Activated effector memory CD4-positive, alpha-beta T cell treated with Interleukin-2 at 50 U/mL for 16 hours (primary cell): ENCODE data around the gene GPA33.
A peak's percentile ranks its signal among the peaks of the same experiment; 100 is the strongest.

Experiments
- DNase-seq: peaks from one replicate; pipeline ENCODE4 v3.0.0-alpha.2; 2020

GPA33 gene

GRCh38 chr1:167090314-167090942 lies at the start of gene GPA33:
Gene GPA33, minus strand, starts transcription at chr1:167090377. Its CDS starts 90 bp downstream, at chr1:167090287.
- no peak for DNase-seq

DNA sequence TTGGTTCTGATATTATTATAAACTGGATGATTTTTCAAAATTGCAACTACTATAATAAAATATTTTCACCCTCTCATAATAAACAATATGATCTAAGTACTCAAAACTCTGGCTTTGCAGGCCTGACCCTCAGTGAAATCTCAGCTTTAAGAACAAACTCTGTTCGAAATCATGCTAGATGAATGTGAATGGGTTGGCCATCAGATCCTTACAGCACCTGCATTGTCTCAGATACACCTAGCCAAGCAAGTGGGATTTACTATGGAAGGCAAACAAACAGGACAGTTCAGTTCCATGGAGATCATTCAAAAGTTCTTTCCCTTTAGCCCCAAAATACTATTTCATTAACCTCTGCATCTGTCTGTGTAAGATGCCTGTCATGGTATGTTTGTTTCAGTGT lies 48.5 kb upstream of the GPA33 start:
- no peak for DNase-seq

DNA sequence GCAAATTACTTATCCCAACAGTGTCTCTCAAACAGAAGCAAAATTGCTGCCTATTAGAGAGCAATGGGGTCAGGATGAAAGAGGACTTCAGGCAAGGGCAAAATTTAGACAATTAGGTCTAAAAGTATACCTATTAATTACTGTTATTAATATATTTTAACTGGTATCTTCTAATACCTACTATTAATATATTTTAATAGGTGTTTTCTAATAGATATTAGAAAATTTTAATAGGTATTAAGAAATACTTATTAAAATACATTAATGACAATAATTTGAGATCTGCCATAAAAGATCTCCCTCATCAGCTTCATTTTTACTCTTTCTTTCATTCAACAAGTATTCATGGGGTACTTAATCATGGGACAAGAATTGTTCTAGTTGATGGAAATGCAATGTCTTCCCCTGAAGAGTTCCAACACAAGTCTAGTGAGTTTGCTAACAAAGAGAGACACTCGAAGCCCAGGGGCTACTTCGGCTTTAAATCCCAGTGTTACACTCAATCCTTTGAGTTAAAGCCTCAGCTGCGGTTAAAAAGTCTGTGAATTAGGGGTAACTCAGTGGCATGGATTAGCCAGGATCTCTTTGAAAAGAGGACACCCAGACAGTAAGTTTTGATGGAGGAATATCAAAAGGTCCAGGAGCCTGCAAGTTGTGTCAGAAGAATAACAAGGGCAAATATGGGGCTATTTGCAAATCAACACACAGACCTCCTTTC lies 47.8 kb upstream of the GPA33 start:
- no peak for DNase-seq

GRCh38 chr1:167137332-167137781 lies 47.2 kb upstream of the GPA33 start:
- DNase-seq: no peak

- DNase-seq: no peak
These were observed 46.6 kb upstream of the GPA33 start for GRCh38 chr1:167136806-167137205.

DNA sequence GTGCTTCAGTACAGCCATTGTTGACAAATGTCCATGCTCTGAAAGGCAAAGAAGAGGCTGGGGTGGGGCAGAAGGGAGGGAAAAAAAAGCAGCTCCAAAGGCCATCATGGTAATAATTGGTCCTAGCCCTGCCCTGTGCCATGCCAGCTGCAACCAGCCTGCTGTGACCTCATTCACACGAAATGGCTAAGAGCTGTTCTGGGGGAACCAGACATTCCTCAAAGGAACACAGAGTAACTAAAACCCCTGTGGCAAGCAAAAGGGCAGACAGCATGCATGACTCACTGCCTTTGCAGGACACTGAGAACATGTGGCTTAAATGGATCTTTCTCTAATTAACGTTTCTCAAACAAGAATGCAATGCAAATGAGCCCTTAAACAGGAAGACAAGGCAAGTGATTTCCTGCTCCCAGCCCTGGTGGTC lies 46.0 kb upstream of the GPA33 start:
- no peak for DNase-seq

DNA sequence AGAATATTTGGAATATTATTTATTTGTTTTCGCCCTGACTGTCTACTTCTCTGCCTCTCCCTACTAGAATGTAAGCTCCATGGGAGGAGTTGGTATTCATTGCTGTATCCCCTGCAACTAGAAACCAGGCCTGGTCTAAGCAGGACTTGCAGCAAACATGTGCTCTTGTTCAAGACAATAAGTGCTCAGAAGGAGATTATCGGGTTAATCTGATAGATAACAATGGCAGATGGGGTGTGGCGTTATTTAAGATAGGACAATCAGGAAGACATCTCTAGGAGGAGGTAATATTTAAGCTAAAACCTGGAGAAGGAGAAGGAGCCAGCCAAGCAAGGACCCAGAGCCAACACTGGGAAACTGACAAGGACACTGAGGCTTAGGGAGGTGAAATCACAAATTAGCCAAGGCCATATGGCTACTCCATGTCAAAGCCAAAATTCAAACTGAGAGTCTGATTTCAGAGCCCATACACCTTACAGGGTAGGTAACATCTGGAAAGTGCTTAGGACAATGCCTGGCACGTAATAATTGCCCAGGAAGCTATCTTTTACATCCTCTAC lies 45.2 kb upstream of the GPA33 start:
- no peak for DNase-seq

DNA sequence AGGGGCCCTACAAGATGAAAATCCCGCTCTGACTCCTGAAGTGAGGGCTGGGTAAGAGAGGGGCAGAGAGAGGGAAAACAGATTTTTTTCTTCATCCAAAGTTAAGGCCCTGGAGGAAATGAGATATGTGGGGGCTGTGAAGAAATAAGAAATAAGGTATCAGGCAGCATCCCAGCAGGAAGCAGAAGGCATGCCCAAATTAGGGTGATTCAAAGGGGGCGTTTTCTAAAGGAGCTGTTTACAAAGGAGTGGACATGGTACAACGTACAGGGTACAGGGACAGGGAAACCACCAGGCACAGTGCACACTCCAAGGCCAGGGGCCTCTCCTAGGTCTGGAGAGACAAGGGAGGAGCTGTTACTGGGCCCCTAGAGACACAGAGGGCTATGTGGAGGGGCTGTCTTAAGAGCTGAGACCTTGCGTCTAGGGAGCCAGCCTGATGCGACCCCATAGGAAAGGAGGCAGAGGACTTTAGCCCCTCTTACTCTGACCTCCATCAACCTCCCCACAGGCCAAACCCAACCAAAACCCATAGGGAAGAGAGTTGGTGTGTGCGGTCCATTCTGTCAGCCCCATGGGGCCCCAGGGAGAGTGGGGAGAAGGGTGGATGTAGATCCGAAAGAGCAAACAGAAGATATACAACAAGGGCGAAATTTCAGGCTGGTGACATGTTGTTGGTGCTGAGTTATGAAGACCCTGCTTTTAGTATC lies 42.3 kb upstream of the GPA33 start:
- no peak for DNase-seq

DNA sequence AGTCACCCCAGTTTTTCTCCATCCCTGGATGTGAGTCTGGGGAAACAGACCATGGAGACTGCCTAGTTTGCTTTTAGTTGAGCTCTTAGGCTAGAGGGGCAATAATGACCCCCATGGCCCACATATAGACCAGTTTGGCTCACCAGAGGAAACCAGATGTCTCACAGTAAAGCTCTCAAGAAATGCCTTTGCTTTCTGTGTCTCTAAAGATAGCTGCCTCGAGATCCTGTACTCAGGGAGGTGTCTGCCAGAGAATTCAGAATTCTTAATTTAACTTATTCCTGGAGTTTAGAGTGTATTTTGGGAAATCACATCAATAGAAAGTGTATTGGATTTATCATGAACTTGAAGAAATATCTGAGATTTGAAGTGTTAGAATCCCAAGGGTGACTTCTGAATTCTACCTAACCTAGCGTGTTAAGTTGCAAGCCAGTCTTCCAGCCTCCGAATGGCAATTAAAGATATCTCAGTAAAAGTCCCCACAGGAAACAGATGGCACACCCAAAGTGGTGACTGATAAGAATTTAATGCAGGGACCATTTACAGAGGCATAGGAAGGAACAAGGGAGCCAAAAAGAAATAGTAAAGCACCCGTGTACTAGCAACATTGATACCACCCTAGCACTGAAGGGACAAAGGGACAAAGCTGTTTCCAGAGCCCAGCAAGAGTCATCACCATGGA lies 40.8 kb upstream of the GPA33 start:
- DNase-seq: no peak

- DNase-seq: no peak
These were observed 38.4 kb upstream of the GPA33 start for GRCh38 chr1:167128261-167129227.

DNA sequence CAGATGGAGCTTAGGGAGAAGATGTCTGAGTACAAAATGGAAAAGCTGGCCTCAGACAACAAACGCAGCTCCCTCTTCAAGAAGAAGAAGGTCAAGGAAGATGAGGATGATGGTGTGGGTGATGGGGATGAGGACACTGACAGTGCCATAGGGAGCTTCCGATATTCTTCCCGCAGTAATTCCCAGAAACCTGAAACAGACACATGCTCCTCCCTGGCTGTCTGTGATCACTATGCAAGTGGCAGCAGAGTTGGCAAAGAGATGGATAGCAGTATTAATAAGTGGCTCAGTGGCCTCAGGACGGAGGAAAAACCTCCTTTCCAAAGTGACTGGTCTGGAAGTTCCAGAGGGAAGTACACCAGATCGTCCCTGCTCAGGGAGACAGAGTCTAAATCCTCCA lies 37.5 kb upstream of the GPA33 start:
- no peak for DNase-seq

- no peak for DNase-seq
These were observed 37.1 kb upstream of the GPA33 start for GRCh38 chr1:167127236-167127635.

DNA sequence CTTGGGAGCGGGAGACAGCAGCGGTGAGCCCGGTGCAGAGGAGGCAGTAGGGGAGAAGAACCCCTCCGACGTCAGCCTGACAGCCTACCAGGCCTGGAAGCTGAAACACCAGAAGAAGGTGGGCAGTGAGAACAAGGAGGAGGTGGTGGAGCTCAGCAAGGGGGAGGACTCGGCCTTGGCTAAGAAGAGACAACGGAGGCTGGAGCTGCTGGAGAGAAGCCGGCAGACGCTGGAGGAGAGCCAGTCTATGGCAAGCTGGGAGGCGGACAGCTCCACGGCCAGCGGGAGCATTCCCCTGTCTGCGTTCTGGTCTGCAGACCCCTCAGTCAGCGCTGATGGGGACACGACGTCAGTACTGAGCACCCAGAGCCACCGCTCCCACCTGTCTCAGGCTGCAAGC lies 36.6 kb upstream of the GPA33 start:
- DNase-seq: no peak

- DNase-seq: no peak
These were observed 36.1 kb upstream of the GPA33 start for GRCh38 chr1:167126317-167126716.

- no peak for DNase-seq
These were observed 32.4 kb upstream of the GPA33 start for GRCh38 chr1:167122568-167122967.

- DNase-seq: no peak
These were observed 31.9 kb upstream of the GPA33 start for GRCh38 chr1:167122121-167122480.

GRCh38 chr1:167121375-167122120 lies 31.4 kb upstream of the GPA33 start:
- peak; percentile 19 for DNase-seq

DNA sequence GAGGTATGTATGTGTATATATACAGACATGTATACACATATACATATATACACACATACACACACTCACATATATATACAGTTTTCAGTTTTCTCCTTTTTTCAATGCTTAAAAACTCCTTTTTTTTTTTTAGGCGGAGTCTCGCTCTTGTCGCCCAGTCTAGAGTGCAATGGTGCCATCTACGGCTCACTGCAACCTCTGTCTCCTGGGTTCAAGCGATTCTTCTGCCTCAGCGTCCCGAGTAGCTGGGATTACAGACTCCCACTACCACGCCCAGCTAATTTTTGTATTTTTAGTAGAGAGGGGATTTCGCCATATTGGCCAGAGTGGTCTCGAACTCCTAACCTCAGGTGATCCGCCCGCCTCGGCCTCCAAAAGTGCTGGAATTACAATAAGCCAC lies 30.7 kb upstream of the GPA33 start:
- no peak for DNase-seq

DNA sequence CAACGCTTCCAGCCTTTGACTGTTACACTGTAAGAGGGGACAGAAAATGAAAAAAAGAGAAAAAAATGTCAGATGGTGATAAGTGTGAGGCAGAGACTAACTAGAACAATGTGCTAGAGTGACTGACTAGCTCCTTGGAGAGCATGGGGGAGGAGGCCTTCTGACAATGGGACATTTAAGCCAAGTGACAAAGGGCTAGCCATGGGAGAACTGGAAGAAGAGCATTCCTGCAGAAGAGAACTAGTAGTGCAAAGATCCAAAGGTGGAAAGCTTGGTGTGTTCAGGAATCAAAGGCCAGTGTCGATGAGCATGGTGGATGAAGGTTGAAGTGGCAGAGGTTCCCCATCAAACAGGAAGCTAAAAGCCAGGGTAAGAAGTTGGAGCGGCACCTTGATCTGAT lies 29.5 kb upstream of the GPA33 start:
- DNase-seq: no peak

- DNase-seq: no peak
These were observed 28.0 kb upstream of the GPA33 start for GRCh38 chr1:167118188-167118587.

GRCh38 chr1:167117225-167117624 lies 27.0 kb upstream of the GPA33 start:
- DNase-seq: no peak
